Uterus (tissue), 2 donors: ENCODE measurements around the gene NRXN2.

Source experiments
- POLR2A ChIP-seq, 2 donors: fragments of 450-650 bp; IDR thresholded peaks; one replicate each; pipeline ENCODE4 v1.6.1; 2016; ENCODE audit warnings: antibody characterized with exemption in 2 of 2, mild to moderate bottlenecking in 1 of 2, moderate library complexity in 1 of 2
- TF ChIP-seq, protein P1 (sequence below), 4 experiments: fragments of 200-600 bp in 2 of 4; fragments of 450-650 bp in 2 of 4; sonication (generic) in 2 of 4; IDR thresholded peaks; one replicate each; pipeline ENCODE4 v1.5.1; 2016 to 2019; ENCODE audit warnings: antibody characterized with exemption in 4 of 4, mild to moderate bottlenecking in 2 of 4, moderate library complexity in 1 of 4

DNA sequence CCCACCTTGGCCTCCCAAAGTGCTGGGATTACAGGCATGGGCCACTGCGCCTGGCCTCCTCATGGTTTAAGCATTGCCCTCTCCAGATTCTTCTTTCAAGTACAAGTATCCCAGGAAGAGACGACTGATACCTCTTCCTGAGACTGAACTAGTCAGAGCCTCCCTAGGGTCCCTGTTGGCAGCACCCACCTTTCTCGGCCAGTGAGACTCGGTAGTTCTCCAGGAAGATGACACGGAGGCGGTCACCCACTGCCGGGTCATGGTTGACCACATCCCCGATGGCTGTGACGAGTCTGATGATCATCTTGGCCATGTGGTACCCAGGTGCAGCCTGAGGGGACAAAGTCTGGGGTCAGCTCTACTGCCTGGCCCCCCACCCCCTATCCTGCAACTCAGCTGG is 28.1 kb upstream of the NRXN2 start:
- TF ChIP-seq, protein P1, sequence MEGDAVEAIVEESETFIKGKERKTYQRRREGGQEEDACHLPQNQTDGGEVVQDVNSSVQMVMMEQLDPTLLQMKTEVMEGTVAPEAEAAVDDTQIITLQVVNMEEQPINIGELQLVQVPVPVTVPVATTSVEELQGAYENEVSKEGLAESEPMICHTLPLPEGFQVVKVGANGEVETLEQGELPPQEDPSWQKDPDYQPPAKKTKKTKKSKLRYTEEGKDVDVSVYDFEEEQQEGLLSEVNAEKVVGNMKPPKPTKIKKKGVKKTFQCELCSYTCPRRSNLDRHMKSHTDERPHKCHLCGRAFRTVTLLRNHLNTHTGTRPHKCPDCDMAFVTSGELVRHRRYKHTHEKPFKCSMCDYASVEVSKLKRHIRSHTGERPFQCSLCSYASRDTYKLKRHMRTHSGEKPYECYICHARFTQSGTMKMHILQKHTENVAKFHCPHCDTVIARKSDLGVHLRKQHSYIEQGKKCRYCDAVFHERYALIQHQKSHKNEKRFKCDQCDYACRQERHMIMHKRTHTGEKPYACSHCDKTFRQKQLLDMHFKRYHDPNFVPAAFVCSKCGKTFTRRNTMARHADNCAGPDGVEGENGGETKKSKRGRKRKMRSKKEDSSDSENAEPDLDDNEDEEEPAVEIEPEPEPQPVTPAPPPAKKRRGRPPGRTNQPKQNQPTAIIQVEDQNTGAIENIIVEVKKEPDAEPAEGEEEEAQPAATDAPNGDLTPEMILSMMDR (IDR thresholded peaks at IDR 0.05), result no peak
- TF ChIP-seq POLR2A (IDR thresholded peaks at IDR 0.05), result no peak
